Keratinocyte (primary cell): ENCODE results near the gene SETBP1.

ENCODE experiments used
- CTCF ChIP-seq, 3 experiments: IDR thresholded peaks in 1 of 3; conservative IDR thresholded peaks in 1 of 3; optimal IDR thresholded peaks in 1 of 3; 2 replicates in 2 of 3; 3 replicates in 1 of 3; pipeline versions ENCODE3 to v1.5.1; 2011; ENCODE audit warnings: low read length in 3 of 3, mild to moderate bottlenecking in 3 of 3, moderate library complexity in 2 of 3, control low read depth in 1 of 3, inconsistent platforms in 1 of 3; ENCODE audit not compliant: insufficient read depth in 2 of 3; ENCODE audit errors: extremely low read depth in 1 of 3
- EZH2 ChIP-seq: IDR thresholded peaks from one replicate; pipeline ENCODE4 v1.6.1; 2012; ENCODE audit warnings: inconsistent platforms, mild to moderate bottlenecking, low read length, moderate library complexity

- no peak for TF ChIP-seq CTCF (optimal IDR thresholded peaks at IDR 0.05 in 1 of 3, IDR thresholded peaks at IDR 0.05 in 1 of 3, conservative IDR thresholded peaks at IDR 0.05 in 1 of 3; ENCODE audit: extremely low read depth in 1 of 3, insufficient read depth in 2 of 3, low read length in 3 of 3)
- no peak for TF ChIP-seq EZH2
Observed at GRCh38 chr18:44788334-44788733, 107.6 kb downstream of the SETBP1 start.
